Liver (tissue), 2 donors: ENCODE results near the gene EFNA3.

ENCODE experiments used
- CTCF ChIP-seq: fragments of 150-350 bp; IDR thresholded peaks from 2 replicates; pipeline ENCODE4 v1.5.1; 2017; ENCODE audit warnings: improper control_type of control experiment, low read depth, low read length; ENCODE audit not compliant: missing input control
- FOXA1 ChIP-seq: IDR thresholded peaks from 2 replicates; pipeline ENCODE4 v1.6.1; 2016; ENCODE audit warnings: antibody characterized with exemption
- REST ChIP-seq: IDR thresholded peaks from 2 replicates; pipeline ENCODE4 v1.6.1; 2016; ENCODE audit warnings: antibody characterized with exemption, mild to moderate bottlenecking
- ZBTB33 ChIP-seq: IDR thresholded peaks from 2 replicates; pipeline ENCODE4 v1.6.1; 2016; ENCODE audit warnings: antibody characterized with exemption
- TF ChIP-seq, protein P1 (sequence below): IDR thresholded peaks from 2 replicates; pipeline ENCODE4 v1.6.1; 2016; ENCODE audit warnings: antibody characterized with exemption
- donor health status: healthy.

DNA sequence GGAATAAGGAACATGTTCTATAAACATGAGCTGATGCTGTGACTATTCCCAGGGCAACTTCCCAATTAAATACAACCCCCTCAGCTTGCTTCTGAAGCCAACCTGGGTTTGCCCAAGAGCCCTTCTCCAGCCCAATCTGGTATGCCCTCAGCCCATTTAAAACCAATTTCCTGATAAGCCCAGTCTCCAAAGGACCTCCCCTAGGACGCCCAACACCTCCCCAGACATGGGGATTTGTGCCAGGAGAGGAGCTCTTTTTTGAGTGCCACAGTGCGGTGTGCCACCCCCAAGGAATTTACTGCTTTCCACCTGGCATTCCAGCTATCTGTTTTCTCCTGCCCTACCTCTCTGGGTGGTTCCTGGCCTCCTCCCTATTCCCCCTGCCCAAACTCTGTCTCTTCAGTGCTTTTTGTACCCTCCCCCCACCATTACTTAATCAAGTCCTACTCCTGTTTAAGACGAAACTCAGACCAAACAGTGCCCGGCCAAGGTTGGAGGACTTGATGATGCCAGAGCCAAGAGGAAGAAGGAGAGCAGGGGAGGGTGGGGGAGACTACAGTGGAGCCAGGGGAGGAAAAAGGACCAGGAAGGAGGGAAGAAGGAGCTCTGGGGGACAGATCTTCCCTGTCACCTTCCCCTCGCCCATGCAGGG is 37.6 kb downstream of the EFNA3 start:
- TF ChIP-seq, protein P1, sequence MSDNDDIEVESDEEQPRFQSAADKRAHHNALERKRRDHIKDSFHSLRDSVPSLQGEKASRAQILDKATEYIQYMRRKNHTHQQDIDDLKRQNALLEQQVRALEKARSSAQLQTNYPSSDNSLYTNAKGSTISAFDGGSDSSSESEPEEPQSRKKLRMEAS: no peak
- TF ChIP-seq CTCF: no peak
- no peak for TF ChIP-seq FOXA1
- TF ChIP-seq REST: no peak
- TF ChIP-seq ZBTB33: no peak
